ENCODE results near the gene SRGAP3. TPM values are rescaled to one million over a fixed set of nuclear protein-coding genes. Genes with fewer than 3 reads are reported as not detected.
A peak's percentile ranks its signal among the peaks of the same experiment; 100 is the strongest.

The SRGAP3 gene
- total and polyA plus RNA-seq, 2 donors (not counting 1 experiment from before 2014, with no cell fraction given): 0.92 to 12.4 TPM

GRCh38 chr3:9217784-9218513 is 31.5 kb downstream of the SRGAP3 start:
- Histone ChIP-seq H3K4me1 (ENCODE audit: control insufficient read depth, extremely low read depth, insufficient read depth, low read length) (no peaks in the 10 kb centered on the region), H3K36me3 (ENCODE audit: control insufficient read depth, insufficient read depth, low read length) (no peaks in the 10 kb centered on the region), H3K27me3 (ENCODE audit: control insufficient read depth, insufficient read depth, low read length) (no peaks in the 10 kb centered on the region), H2AFZ (ENCODE audit: low read length) (no peak overlapping the region), H3K27ac (ENCODE audit: insufficient read depth, low read length) (no peak overlapping the region), H4K20me1 (ENCODE audit: control insufficient read depth, extremely low read depth, insufficient read depth, low read length) (no peaks in the 10 kb centered on the region), H3K79me2 (ENCODE audit: control insufficient read depth, insufficient read depth, low read length) (no peaks in the 10 kb centered on the region), H3K9ac (ENCODE audit: insufficient read depth, low read length) (no peak overlapping the region), H3K9me3 (ENCODE audit: control insufficient read depth, insufficient read depth, low read depth, low read length) (no peaks in the 10 kb centered on the region), H3K4me3 (replicated peaks in 1 of 4; ENCODE audit: control extremely low read depth in 1 of 4, insufficient read depth in 1 of 4, low read depth in 3 of 4, low read length in 4 of 4) (no peak overlapping the region), H3K4me2 (ENCODE audit: extremely low read depth, insufficient read depth, low read length) (no peak overlapping the region)
- TF ChIP-seq EZH2 (IDR thresholded peaks at IDR 0.05; ENCODE audit: low read length, missing control alignments) (no peak), CTCF (conservative IDR thresholded peaks at IDR 0.05 in 1 of 2, IDR thresholded peaks at IDR 0.05 in 1 of 2; ENCODE audit: low read depth in 1 of 2, low read length in 2 of 2) (no peak)
- DNase-seq (ENCODE audit: low read depth in 2 of 2): no peak

GRCh38 chr3:9216736-9217135 is 32.7 kb downstream of the SRGAP3 start:
- TF ChIP-seq CTCF (conservative IDR thresholded peaks at IDR 0.05 in 1 of 2, IDR thresholded peaks at IDR 0.05 in 1 of 2; ENCODE audit: low read depth in 1 of 2, low read length in 2 of 2) (no peak), EZH2 (IDR thresholded peaks at IDR 0.05; ENCODE audit: low read length, missing control alignments) (no peak)
- H2AFZ ChIP-seq (ENCODE audit: low read length): no peak overlapping the region
- DNase-seq (ENCODE audit: low read depth in 2 of 2): peak in 1 of 2 donors; percentile 35

GRCh38 chr3:9214599-9214998 is 34.8 kb downstream of the SRGAP3 start:
- Histone ChIP-seq H3K4me1 (ENCODE audit: control insufficient read depth, extremely low read depth, insufficient read depth, low read length) (no peaks in the 10 kb centered on the region), H3K27ac (ENCODE audit: insufficient read depth, low read length) (no peak overlapping the region), H4K20me1 (ENCODE audit: control insufficient read depth, extremely low read depth, insufficient read depth, low read length) (no peaks in the 10 kb centered on the region), H3K79me2 (ENCODE audit: control insufficient read depth, insufficient read depth, low read length) (no peaks in the 10 kb centered on the region), H3K9me3 (ENCODE audit: control insufficient read depth, insufficient read depth, low read depth, low read length) (no peaks in the 10 kb centered on the region), H3K9ac (ENCODE audit: insufficient read depth, low read length) (no peak overlapping the region), H3K4me2 (ENCODE audit: extremely low read depth, insufficient read depth, low read length) (no peak overlapping the region), H3K36me3 (ENCODE audit: control insufficient read depth, insufficient read depth, low read length) (no peaks in the 10 kb centered on the region), H3K4me3 (replicated peaks in 1 of 4; ENCODE audit: control extremely low read depth in 1 of 4, insufficient read depth in 1 of 4, low read depth in 3 of 4, low read length in 4 of 4) (no peak overlapping the region), H3K27me3 (ENCODE audit: control insufficient read depth, insufficient read depth, low read length) (no peaks in the 10 kb centered on the region), H2AFZ (ENCODE audit: low read length) (no peak overlapping the region)
- peak; percentile 46 to 87 for DNase-seq (ENCODE audit: low read depth in 2 of 2)
- TF ChIP-seq CTCF (conservative IDR thresholded peaks at IDR 0.05 in 1 of 2, IDR thresholded peaks at IDR 0.05 in 1 of 2; ENCODE audit: low read depth in 1 of 2, low read length in 2 of 2): no peak
- no peak for TF ChIP-seq EZH2 (IDR thresholded peaks at IDR 0.05; ENCODE audit: low read length, missing control alignments)

More at GRCh38 chr3:9216736-9217135, 32.7 kb downstream of the SRGAP3 start:
- no peak overlapping the region for H3K9ac ChIP-seq (ENCODE audit: insufficient read depth, low read length)
- no peaks in the 10 kb centered on the region for H3K4me1 ChIP-seq (ENCODE audit: control insufficient read depth, extremely low read depth, insufficient read depth, low read length)
- H3K4me3 ChIP-seq (replicated peaks in 1 of 4; ENCODE audit: control extremely low read depth in 1 of 4, insufficient read depth in 1 of 4, low read depth in 3 of 4, low read length in 4 of 4): no peak overlapping the region
- H3K27ac ChIP-seq (ENCODE audit: insufficient read depth, low read length): no peak overlapping the region
- no peaks in the 10 kb centered on the region for H4K20me1 ChIP-seq (ENCODE audit: control insufficient read depth, extremely low read depth, insufficient read depth, low read length)
- no peaks in the 10 kb centered on the region for H3K9me3 ChIP-seq (ENCODE audit: control insufficient read depth, insufficient read depth, low read depth, low read length)
- H3K4me2 ChIP-seq (ENCODE audit: extremely low read depth, insufficient read depth, low read length): no peak overlapping the region
- H3K27me3 ChIP-seq (ENCODE audit: control insufficient read depth, insufficient read depth, low read length): no peaks in the 10 kb centered on the region
- no peaks in the 10 kb centered on the region for H3K36me3 ChIP-seq (ENCODE audit: control insufficient read depth, insufficient read depth, low read length)
- no peaks in the 10 kb centered on the region for H3K79me2 ChIP-seq (ENCODE audit: control insufficient read depth, insufficient read depth, low read length)
